HG02759 (cell line): ENCODE results near the gene ORAI2.
"Not testable (repeated sequence)": the region's sequence is repeated elsewhere in the genome, so short reads cannot be mapped to it uniquely, and the experiment has no call there.

Source experiments
- ATAC-seq: cut with Tn5 transposase; IDR thresholded peaks from one replicate; pipeline ENCODE4 v1.9.1; 2021; ENCODE audit warnings: mild to moderate bottlenecking, moderate library complexity; ENCODE audit not compliant: unreplicated experiment

The ORAI2 gene

DNA sequence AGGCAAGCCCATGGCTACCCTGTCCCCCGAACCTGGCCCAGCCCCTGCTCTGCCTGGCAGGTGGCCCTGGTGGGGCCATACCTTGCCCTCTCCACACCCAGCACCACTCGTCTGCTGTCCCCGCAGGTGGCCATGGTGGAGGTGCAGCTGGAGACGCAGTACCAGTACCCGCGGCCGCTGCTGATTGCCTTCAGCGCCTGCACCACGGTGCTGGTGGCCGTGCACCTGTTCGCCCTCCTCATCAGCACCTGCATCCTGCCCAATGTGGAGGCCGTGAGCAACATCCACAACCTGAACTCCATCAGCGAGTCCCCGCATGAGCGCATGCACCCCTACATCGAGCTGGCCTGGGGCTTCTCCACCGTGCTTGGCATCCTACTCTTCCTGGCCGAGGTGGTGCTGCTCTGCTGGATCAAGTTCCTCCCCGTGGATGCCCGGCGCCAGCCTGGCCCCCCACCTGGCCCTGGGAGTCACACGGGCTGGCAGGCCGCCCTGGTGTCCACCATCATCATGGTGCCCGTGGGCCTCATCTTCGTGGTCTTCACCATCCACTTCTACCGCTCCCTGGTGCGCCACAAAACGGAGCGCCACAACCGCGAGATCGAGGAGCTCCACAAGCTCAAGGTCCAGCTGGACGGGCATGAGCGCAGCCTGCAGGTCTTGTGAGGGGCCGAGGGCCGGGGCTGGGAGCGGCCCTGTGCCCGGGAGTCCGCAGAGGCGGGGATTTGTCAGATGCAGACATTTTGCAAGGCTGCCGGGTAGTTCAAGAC lies 13.2 kb downstream of the ORAI2 start:
- ATAC-seq, result no peak

DNA sequence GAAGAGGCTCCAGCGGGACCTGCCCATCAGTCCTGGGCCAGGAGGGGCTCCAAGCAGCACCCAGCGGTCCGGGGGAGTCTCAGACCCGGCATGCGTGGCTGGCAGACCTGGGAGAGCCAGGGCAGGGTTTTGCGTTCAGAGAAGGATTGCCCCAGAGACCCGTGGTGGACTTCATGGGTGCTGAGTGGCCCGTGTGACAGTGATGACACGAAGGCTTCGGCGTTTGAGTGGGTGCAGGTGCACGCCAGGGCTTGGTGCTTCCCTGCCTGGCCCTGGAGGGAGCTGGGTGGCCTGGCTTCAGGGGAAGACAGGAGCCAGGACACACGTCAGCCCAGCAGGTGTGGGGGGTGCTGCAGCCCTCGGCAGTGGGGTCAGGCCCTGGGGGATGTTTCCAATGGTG lies 13.9 kb downstream of the ORAI2 start:
- no peak for ATAC-seq

DNA sequence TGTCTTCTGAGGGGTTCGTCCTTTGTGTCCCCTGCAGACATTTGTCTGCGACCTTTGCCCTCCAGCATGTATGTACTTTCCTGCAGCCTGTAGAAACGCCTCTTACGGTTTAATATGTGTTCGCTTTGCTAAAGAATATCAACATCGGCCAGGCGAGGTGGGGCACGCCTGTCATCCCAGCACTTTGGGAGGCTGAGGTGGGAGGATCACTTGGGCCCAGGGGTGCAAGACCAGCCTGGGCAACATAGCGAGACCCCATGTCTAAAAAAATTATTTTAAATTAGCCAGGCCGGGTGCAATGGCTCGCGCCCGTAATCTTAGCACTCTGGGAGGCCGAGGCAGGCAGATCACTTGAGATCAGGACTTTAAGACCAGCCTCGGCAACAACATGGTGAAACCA lies 15.8 kb downstream of the ORAI2 start:
- ATAC-seq, result no peak

DNA sequence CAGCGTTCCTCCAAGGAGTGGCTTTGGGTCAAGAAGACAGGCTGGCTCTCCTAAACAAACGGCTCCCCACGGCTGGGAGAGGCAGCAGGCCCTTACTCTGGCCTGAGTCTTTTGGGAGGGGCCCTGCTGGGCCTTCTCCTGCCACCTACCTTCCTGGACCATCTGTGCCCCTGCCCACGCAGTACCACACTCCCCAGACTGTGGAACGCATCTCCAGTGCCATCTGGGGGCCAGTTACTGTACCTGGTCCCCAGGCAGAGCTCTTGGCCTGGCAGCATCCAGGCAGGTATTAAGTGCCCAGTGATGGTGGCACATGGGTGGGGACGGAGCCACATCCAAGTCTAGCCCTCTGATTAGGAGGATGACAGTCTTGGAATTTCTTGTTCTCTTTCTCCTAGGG lies 16.9 kb downstream of the ORAI2 start:
- ATAC-seq, result no peak

DNA sequence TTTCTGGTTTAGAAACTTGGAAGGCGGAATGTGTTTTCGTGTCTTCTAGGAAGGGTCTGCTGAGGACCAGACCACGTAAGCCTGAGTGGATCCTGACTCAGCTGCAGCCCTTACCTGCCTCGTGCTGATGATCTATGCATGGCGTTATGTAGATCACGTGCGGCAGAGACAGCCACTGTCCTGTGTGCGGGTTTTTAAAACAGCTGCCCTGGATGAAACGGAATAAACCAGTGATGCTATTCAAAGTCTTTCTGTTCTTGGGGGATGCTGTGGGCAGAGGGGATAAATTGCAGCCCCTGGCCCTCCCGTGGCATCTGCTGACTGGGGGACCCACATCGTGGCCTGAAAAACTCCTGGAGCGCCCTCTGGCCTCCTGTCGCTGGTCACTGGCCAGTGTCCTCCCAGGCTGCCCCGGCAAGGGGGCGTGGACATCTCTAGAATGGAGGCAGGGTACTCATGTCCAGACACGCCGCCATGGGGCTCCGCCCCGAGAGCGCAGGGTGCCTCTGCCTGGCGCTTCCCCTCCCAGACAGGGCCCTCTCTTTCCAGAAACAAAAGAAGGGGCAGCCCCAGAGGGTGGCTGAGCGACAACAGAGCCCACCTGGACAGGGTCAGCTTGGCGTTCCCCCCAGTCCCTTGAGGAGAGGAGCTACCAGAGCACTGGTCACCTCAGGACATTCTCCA lies 18.1 kb downstream of the ORAI2 start:
- no peak for ATAC-seq

DNA sequence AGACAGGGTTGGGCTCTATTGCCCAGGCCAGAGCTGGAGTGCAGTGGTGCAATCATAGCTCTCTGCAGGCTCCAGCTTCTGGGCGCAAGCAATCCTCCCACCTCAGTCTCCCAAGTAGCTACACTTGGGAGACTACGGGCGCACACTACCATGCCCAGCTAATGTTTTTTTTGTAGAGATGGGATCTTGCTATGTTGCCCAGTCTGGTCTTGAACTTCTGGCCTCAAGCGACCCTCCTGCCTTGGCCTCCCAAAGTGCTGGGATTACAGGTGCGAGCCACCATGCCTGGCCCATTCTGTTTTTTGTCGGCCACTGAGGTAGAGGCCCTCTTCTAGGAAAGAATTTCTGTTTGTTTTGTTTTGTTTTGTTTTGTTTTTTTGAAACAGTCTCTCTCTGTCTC lies 19.1 kb downstream of the ORAI2 start:
- ATAC-seq, result no peak

DNA sequence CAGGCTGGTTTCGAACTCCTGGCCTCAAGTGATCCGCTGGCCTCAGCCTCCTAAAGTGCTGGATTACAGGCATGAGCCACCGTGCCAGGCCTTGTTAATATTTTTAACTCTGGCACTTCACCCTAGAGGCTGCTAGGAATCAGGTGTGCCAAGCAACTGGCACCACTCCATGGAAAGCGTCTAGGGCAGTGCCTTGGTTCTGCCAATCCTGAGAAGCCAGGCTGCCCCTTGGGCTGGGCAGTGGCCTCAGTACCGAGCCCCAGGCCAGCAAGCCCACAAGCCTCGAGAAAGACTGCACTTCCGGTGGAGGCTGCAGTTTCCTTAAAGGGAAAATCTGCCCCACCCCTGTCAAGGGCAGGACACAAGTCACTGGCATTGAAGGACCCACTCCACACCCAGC lies 19.9 kb downstream of the ORAI2 start:
- ATAC-seq, result no peak

DNA sequence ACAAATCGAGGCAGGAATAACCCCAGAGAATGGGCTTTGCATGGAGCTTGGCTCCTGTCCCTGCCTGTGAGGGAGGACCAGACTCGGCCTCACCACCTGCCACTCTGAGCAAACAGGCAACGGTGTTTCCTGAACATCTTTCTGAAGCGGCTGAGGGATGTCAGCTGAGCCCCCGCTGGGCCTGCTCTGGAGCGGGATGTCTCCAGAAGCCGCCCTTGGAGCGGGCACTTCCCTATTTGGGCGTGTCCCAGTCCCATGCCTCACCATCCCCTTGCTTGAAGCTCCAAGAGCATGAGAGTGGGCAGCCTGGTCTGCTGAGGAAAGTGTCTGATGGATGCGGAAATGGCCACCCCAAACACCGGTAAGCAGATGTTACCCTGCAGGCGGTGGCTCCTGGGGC lies 21.1 kb downstream of the ORAI2 start:
- no peak for ATAC-seq

DNA sequence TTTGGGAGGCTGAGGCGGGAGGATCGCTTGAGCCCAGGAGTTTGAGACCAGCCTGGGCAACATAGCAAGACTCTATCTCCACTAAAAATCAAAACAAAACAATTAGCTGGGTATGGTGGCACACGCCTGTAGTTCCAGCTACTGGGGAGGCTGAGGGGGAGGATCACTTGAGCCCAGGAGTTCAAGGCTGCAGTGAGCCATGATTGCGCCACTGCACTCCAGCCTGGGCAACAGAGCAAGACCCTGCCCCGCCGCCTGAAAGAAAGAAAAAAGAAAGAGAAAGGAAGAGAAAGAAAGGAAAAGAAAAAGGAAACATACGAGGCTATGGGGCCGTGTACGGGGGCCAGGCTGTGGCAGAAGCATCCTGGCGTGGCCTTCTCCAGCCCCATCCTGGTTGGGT lies 21.6 kb downstream of the ORAI2 start:
- ATAC-seq, result not testable (repeated sequence)

DNA sequence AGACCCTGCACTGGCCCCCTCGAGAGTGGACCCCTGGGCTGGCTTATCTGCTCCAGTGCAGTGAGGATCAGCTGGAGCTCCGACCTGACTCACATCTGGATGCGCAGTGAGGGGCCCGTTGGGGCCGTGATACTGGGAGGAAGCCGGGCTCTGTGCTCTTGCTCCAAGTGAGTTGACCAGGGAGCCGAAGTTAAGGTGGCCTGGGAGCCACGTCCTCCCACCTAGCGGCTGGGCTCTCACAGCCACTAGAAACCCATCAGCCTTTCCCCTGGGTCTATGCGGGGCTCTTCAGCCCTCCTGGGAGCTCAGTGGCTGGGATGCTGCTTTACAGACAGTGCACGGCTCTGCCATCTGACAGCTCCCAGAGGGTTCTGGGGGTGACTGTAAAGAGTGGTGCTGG lies 22.2 kb downstream of the ORAI2 start:
- no peak for ATAC-seq

DNA sequence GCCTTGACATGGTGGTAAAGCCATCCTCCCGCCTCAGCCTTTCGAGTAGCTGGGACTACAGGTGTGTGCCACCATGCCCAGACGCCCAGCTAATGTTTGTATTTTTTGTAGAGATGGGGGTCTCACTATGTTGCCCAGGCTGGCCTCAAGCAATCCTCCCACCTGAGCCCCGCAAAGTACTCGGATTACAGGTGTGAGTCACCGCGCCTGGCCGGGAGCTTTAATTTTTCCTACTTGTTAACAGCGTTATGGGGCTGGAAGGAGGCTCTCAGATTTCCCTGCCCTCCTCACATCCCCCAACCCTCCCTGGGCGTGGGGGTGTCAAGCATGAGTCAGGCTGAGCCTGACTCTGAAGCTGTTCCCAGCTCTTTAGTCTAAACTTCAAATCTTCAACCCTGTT lies 23.0 kb downstream of the ORAI2 start:
- no peak for ATAC-seq

DNA sequence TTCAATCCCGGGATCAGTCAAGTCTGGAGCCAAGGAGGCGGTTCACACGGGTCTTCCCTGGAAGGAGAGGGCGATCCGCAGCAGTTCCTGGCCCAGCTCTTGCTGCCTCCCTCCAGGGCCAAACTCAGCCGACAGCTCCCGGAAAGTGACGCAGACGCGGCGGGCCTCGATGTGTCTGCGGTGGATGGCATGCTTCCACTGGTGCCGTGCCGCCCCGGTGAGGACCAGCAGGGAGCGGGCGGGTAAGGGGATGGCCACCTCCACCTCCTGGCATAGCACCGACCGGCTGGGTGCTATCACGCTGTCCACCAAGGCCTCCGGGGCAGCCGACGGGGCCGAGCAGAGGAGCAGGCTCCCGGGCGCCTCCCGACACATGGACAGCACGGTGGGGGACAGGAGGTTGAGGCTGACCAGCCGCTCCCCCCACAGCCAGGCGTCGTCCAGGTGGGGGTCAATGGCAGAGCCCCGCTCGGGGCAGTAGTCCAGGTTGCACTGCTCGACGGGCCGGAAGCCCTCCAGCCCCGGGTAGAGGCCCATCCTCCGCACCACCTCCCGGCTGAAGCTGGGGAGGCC lies 24.1 kb downstream of the ORAI2 start:
- ATAC-seq, result no peak

DNA sequence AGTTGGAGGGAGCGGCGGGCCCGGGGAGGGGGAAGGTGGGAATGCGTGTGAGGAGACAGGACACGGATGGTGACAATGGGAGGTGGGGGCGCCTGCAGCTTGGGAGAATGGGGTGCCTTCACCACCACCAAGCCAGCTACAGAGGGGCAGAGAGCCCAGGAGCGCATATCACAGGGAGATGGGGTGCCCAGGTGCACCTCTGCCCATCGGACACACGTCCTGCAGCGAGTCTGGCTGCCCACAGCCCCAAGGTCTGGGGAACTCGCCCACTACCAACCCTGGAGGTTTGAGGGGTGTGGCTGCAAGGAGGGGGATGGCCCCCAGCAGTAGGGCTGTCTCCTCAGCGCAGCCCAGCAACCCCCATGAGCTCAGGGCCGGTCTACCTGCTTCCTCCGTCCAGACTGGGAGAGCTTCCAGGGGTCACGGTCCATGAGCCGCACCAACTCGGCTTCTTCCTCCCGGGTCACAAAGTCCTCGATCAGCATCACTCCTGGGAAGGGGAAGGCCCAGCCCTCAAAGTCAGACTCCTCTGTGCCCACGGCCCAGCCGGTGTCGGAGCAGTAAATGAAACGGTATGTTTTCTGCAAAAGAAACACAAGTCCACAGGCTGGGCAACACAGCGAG lies 26.0 kb downstream of the ORAI2 start:
- no peak for ATAC-seq

DNA sequence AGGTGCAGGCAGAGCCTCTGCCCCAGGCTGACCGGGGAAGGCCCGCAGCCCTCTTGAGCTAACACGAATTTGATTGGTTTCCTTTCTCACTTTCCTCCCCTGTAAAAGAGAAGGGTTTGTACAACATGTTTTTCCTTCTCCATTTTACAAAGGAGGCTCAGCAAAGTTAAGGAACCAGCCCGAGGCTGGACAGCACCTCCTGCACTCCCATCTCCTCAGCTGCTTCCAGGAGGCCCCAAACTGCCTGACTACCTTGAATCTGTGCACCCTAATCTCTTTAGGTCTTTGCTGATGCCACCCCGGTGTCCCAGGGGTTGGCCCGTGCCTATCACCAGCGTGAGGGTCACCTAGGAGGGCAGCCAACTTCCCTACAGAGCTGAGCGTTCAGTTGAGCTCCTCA lies 27.1 kb downstream of the ORAI2 start:
- no peak for ATAC-seq

DNA sequence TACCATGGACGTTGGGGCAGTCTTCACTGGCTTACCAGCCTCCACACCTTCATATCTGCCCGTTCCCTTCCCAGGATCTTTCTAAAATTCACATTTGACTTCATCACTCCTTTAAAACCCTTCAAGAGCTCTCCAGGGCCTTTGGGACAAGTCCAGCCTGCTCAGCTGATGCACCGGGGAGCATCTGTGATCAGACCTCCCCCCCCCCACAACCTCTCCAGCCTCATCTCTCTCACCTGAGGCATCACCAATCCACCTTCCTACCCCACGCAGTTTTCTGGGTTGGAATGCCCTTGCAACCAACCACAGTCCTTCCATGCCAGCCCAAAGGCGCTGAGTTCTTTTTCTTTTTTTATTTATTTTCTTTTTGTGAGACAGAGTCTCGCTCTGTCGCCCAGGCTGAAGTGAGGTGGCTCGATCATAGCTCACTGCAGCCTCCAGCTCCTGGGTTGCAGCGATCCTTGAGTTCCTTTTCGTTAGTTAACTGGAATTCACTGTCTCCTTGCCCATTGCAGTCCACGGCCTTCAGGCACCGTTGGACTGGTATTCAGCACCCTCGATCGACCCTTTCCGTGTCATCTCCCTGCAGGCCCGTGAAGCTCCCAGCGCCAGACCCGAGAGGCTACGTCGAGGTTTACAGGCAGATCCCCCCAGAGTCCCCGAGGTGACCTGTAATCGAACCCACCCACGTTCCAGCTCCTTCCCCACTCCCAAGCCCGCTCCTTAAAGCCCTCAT lies 30.6 kb downstream of the ORAI2 start:
- ATAC-seq, result no peak

DNA sequence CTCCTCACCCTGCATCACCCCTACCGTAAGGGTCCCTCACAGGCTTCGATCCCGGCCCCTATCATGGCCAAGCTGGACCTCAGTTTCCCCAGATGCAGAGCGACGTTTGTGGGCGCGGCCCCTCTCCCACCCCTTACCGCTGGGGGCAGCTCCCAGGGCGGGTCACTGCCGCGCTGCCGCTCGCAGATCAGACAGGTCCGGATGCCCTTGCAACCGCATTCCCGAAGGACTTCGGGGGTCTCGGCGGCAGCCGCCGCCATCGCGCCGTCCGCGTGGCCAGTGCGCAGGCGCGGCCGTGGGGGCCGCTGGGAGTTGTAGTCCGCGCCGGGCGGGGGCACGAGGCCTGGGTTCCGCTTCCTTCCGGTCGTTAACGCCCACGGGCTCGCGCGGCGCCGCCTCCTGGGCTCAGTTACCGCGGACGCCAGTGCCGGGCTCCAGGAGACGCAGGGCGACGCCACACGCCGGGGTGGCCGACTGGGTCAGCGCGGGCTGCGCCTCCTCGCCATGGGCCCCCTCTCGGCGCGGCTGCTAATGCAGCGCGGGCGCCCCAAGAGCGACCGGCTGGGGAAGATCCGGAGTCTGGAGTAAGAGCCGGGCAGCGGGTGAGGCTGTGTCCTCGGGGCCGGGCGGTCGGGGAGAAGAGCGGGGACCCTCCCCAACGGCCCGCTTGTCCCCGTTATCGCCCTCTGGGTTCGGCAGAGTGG lies 31.4 kb downstream of the ORAI2 start, which contains the start of the genes ALKBH4 and LRWD1:
Gene ALKBH4 (minus strand): TSS at position 287 of the 704 bp plus-strand sequence. CDS start 27 bp downstream, at position 260.
Gene LRWD1 (plus strand): TSS at position 408 of the 704 bp plus-strand sequence. CDS start 97 bp downstream, at position 505.
- ATAC-seq, result peak; percentile 95

DNA sequence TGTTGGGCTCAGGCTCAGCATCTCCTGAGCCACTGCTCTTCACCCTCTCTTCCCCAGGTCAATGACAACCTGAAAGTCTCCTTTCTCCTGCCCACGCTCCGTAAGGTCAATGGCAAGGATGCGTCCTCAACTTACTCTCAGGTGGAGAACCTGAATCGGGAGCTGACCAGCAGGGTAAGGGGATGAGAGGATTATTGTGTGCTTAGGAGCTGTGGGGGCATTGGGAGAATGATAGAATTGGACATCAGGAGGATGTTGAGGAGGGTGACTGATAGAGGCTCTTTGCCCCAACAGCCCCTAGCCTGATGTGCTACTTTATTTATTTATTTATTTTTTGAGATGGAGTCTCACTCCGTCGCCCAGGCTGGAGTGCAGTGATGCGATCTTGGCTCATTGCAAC lies 32.7 kb downstream of the ORAI2 start:
- ATAC-seq, result no peak

DNA sequence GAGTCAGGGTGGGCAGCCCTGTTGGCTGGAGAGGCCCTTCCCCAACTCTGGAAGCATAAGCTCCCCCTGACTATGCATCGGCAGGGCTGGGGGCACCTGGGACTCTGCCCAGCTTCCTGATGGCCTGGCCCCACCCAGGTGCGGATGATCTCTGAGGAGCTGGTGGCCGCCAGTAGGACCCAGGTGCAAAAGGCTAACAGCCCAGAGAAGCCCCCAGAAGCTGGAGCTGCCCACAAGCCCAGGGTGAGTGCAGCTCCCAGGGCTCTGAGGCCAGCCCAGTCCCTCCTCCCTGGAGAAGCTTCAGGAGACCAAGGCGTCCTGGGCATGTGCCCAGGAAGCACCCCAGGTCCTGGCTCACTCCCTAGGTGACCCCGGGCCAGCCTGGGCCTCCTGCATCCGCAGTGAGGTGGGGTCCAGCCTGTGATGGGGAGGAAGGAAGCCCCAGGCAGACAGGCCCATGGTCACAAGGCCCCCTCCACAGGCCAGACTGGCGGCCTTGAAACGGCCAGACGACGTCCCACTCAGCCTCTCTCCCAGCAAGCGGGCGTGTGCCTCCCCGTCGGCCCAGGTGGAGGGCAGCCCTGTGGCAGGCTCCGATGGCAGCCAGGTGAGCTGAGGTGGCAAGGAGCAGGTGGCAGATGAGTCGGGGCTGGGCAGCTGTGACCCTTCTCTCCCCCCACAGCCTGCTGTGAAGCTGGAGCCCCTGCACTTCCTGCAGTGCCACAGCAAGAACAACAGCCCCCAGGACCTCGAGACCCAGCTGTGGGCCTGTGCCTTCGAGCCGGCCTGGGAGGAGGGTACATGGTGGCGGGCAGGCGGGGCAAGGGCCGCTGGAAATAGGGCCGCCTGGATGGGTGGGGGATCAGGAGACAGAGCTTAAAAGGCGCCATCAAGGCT lies 34.5 kb downstream of the ORAI2 start:
- no peak for ATAC-seq
